Gastrocnemius medialis (tissue), 4 donors: ENCODE results near the gene POU5F1. TPM values are rescaled to one million over a fixed set of nuclear protein-coding genes. Genes with fewer than 3 reads are reported as not detected.

Source experiments
- ATAC-seq, 2 donors: fragments of 150-250 bp; one replicate each; pipeline ENCODE4 v1.9.1; 2016
- DNase-seq, 2 donors: peaks; one replicate each; pipeline ENCODE4 v3.0.0-alpha.2; 2019
- H3K27ac ChIP-seq, 4 donors: fragments of 200-600 bp; sonication (generic); 1 replicate in 1 of 4; 2 replicates in 3 of 4; pipeline ENCODE4 v1.5.1; 2016 to 2018; ENCODE audit warnings: mild to moderate bottlenecking in 2 of 4, moderate library complexity in 1 of 4
- H3K27me3 ChIP-seq, 3 donors: fragments of 200-600 bp; sonication (generic) in 2 of 3; 1 replicate in 1 of 3; 2 replicates in 2 of 3; pipeline versions ENCODE4 v1.5.1 to v1.6.0; 2016 to 2019; ENCODE audit warnings: mild to moderate bottlenecking in 1 of 3, moderate library complexity in 1 of 3
- H3K36me3 ChIP-seq, 2 donors: fragments of 200-600 bp; sonication (generic) in 1 of 2; one replicate each; pipeline ENCODE4 v1.5.1; 2017 to 2018
- H3K4me1 ChIP-seq, 2 donors: fragments of 200-600 bp; sonication (generic) in 1 of 2; one replicate each; pipeline ENCODE4 v1.5.1; 2016 to 2017; ENCODE audit warnings: mild to moderate bottlenecking in 2 of 2
- H3K4me3 ChIP-seq, 4 donors: fragments of 200-600 bp; sonication (generic) in 3 of 4; 1 replicate in 1 of 4; 2 replicates in 3 of 4; pipeline ENCODE4 v1.5.1; 2016 to 2019; ENCODE audit warnings: mild to moderate bottlenecking in 2 of 4
- H3K9me3 ChIP-seq, 3 donors: fragments of 200-600 bp; sonication (generic) in 2 of 3; 1 replicate in 1 of 3; 2 replicates in 2 of 3; pipeline ENCODE4 v1.5.1; 2016 to 2019
- CTCF ChIP-seq, 5 experiments: fragments of 450-650 bp in 3 of 5; fragments of 200-600 bp in 2 of 5; sonication (generic) in 2 of 5; IDR thresholded peaks in 4 of 5; conservative IDR thresholded peaks in 1 of 5; 1 replicate in 4 of 5; 2 replicates in 1 of 5; pipeline ENCODE4 v1.5.1; 2016 to 2019; ENCODE audit warnings: antibody characterized with exemption in 5 of 5, mild to moderate bottlenecking in 3 of 5, moderate library complexity in 3 of 5
- POLR2A ChIP-seq, 2 donors: fragments of 450-650 bp; IDR thresholded peaks; one replicate each; pipeline ENCODE4 v1.6.1; 2017; ENCODE audit warnings: antibody characterized with exemption in 2 of 2, mild to moderate bottlenecking in 2 of 2, moderate library complexity in 2 of 2
- in situ Hi-C, 4 donors: fragments of 200-750 bp; cut with MboI; loops; one replicate each; pipeline versions ENCODE4 v1.15.0 to v1.8.0; 2017; ENCODE audit warnings: low sequenced_read_pairs in 4 of 4
- intact Hi-C: fragments of 100-400 bp; cut with DNase I; formaldehyde crosslinking; loops from one replicate; pipeline ENCODE4 v1.15.1; 2023; ENCODE audit warnings: low total_unique reads
- total RNA-seq, 4 donors: library from RNA; depleted of rRNA; stranded (reverse); fragments of >200 nt; gene quantifications; one replicate each; pipeline versions ENCODE4 v1.1.0 to v1.2.3, GENCODE V29; 2016

The POU5F1 gene
- total RNA-seq, 4 donors from 2014 or later: not detected

GRCh38 chr6:31139599-31139998, 30.9 kb downstream of the POU5F1 start:
- intact Hi-C loops: no loop called here
- TF ChIP-seq POLR2A (IDR thresholded peaks at IDR 0.05) (no peak), CTCF (IDR thresholded peaks at IDR 0.05 in 4 of 5, conservative IDR thresholded peaks at IDR 0.05 in 1 of 5) (no peak)

DNA sequence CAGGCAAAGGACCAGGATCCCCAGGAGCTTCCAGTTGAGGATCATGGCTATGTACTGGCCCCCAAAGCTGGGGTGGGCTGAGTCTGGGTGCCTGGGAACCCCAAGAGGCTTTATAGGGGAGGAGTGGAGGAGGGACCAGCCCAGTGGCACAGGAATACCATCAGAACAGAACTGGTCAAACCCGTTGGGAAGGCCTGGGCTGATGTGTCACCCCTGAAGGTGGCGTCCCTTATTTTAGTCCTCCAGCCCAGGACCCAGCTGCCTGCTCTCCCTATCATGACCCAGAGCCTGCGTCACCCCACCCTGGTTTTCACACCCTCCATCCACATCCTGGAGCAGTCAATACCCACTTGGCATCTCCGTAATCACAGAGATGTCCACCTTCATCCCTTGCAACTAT, 31.5 kb downstream of the POU5F1 start, which contains the start of gene PSORS1C2:
Gene PSORS1C2, minus strand, starts transcription at position 85 of the 400 bp plus-strand sequence. Its CDS starts 40 bp downstream, at position 45.
- Histone ChIP-seq H3K9me3 (no peaks in the 10 kb centered on the region), H3K4me1 (no peaks in the 10 kb centered on the region), H3K27me3 (no peaks in the 10 kb centered on the region), H3K36me3 (peaks cover 0 to 9% of the 10 kb centered on the region in 2 donors), H3K27ac (no peak within 1 kb of the TSS), H3K4me3 (no peak within 1 kb of the TSS)
- TF ChIP-seq POLR2A (IDR thresholded peaks at IDR 0.05) (no peak), CTCF (IDR thresholded peaks at IDR 0.05 in 4 of 5, conservative IDR thresholded peaks at IDR 0.05 in 1 of 5) (no peak)
- DNase-seq (no peak), ATAC-seq (no peak)
- in situ Hi-C loops: loop anchor here (5.0 to 10.0 kb wide), 6 partner anchors 48 to 306 kb away; no protein-coding TSS in a partner anchor
- intact Hi-C loops: no loop called here

More at GRCh38 chr6:31139599-31139998, 30.9 kb downstream of the POU5F1 start:
- Histone ChIP-seq H3K9me3 (no peaks in the 10 kb centered on the region), H3K27me3 (no peaks in the 10 kb centered on the region), H3K4me3 (no peak overlapping the region), H3K27ac (no peak overlapping the region), H3K36me3 (peaks cover 0 to 9% of the 10 kb centered on the region in 2 donors), H3K4me1 (no peaks in the 10 kb centered on the region)
- in situ Hi-C loops: loop anchor here (5.0 to 10.0 kb wide), 6 partner anchors 48 to 305 kb away; no protein-coding TSS in a partner anchor
- ATAC-seq (no peak), DNase-seq (no peak)

DNA sequence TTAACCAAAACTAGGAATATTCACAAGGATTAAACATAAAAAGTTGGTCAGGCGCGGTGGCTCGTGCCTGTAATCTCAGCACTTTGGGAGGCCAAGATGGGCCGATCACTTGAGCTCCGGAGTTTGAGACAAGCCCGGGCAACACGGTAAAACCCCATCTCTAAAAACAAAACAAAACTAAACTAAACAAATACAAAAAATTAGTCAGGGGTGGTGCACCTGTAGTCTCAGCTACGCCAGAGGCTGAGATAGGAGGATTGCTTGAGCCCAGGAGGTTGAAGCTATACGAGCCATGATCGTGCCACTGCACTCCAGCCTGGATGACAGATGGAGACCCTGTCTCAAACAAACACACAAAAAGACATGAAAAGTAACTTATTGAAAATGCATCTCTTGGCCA, 34.8 kb downstream of the POU5F1 start:
- no peak for ATAC-seq
- in situ Hi-C loops (loop anchor here (5.0 to 10.0 kb wide), 6 partner anchors 52 to 309 kb away; no protein-coding TSS in a partner anchor), intact Hi-C loops (no loop called here)
- TF ChIP-seq CTCF (IDR thresholded peaks at IDR 0.05 in 4 of 5, conservative IDR thresholded peaks at IDR 0.05 in 1 of 5) (no peak), POLR2A (IDR thresholded peaks at IDR 0.05) (no peak)
- H3K9me3 ChIP-seq: no peaks in the 10 kb centered on the region
- no peaks in the 10 kb centered on the region for H3K4me1 ChIP-seq
- H3K36me3 ChIP-seq: no peaks in the 10 kb centered on the region
- no peak overlapping the region for H3K27ac ChIP-seq
- DNase-seq: no peak
- H3K4me3 ChIP-seq: no peak overlapping the region
- no peaks in the 10 kb centered on the region for H3K27me3 ChIP-seq

DNA sequence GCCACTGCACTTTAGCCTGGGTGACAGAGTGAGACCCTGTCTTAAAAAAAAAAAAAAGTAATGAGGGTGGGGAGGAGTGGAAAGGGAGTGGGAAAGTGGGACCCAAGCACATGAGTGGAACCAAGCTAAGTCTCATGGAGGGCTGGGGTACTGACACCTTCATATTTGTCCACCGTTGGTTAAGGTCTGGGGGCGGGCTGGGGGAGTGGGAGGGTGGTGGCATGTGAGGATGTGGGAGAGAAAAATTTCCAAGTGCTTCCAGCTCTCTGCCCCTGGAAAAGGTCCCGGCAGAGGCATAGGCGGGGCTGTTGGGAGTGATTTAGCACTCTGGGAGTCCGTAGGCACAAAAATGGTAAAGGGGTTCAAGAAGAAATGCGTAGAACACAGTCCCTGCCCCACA, 37.7 kb downstream of the POU5F1 start:
- no peak for ATAC-seq
- intact Hi-C loops (no loop called here), in situ Hi-C loops (loop anchor here in 2 of 4 donors (10.0 kb wide), 2 partner anchors 62 to 312 kb away; no protein-coding TSS in a partner anchor)
- no peak for DNase-seq
- Histone ChIP-seq H3K4me3 (no peak overlapping the region), H3K4me1 (no peaks in the 10 kb centered on the region), H3K27me3 (no peaks in the 10 kb centered on the region), H3K27ac (no peak overlapping the region), H3K36me3 (no peaks in the 10 kb centered on the region), H3K9me3 (no peaks in the 10 kb centered on the region)
- TF ChIP-seq POLR2A (IDR thresholded peaks at IDR 0.05) (no peak), CTCF (IDR thresholded peaks at IDR 0.05 in 4 of 5, conservative IDR thresholded peaks at IDR 0.05 in 1 of 5) (no peak)

DNA sequence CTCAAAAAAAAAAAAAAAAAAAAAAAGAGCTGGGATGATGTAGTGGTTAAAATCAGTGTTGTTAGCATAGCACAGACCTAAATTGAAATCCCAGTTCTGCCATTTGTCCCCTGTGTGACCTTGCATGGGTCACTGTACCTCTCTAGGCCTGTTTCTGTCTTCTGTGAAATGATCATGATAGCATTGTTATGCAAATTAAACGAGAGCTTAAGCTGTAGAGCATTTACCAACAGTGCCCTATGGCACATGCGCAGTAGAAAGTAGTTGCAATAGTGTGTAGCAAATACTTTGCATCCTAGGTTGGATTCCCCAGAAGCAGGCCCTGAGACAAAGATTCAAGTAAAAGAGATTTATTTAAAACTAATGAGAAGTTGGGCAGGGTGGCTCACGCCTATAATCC, 38.9 kb downstream of the POU5F1 start:
- no peak for ATAC-seq
- H3K4me1 ChIP-seq: no peaks in the 10 kb centered on the region
- DNase-seq: no peak
- H3K27ac ChIP-seq: no peak overlapping the region
- no peak overlapping the region for H3K4me3 ChIP-seq
- intact Hi-C loops (no loop called here), in situ Hi-C loops (loop anchor here in 2 of 4 donors (10.0 kb wide), 2 partner anchors 63 to 313 kb away; no protein-coding TSS in a partner anchor)
- no peak for TF ChIP-seq CTCF (IDR thresholded peaks at IDR 0.05 in 4 of 5, conservative IDR thresholded peaks at IDR 0.05 in 1 of 5)
- no peak for TF ChIP-seq POLR2A (IDR thresholded peaks at IDR 0.05)
- H3K27me3 ChIP-seq: no peaks in the 10 kb centered on the region
- H3K9me3 ChIP-seq: no peaks in the 10 kb centered on the region
- no peaks in the 10 kb centered on the region for H3K36me3 ChIP-seq
